Smooth muscle cell of trachea (primary cell): Measurements from ENCODE around the gene SDE2. TPM values are rescaled to one million over a fixed set of nuclear protein-coding genes. Genes with fewer than 3 reads are reported as not detected.

Source experiments
- total RNA-seq: library from RNA; depleted of rRNA; stranded (reverse); fragments of >200 nt; gene quantifications from 2 replicates; pipeline ENCODE4 v1.2.1, GENCODE V29; 2014

Gene SDE2
- 15.3 and 15.5 TPM in 2 replicates for total RNA-seq

DNA sequence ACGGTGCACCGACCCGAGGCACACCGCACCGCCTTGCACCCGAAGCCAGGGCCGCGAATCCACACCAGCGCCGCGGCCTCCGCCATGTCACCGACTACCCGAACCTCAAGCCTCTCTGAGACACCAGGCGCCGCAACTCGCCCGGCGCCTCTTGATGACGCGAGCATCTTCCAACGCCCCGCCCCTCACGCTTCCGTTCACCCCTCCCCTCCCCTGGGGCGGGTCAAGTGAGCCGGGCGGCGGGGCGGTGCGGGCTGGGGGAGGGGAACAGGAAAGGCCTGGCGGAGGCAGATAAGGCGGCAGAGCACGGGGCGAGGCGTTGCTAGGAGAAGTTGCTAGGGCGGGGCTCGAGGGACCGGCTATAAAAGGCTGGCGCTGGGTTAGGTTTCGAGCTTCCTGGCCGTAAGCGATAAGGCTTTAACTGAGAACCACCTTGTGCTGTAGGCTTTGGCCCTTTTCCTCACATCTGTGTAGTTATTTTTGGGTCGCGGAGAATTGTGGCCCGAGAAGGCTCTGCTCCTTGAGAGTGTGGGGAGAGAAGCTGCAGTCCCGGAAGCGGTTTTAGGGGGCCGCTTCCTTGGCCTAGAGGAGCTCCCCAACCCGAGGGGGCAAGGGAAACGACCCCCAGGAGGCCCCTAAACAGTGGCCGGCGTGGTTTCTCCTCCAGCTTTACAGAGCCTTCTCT lies at the start of gene SDE2:
Gene SDE2 (minus strand): TSS at position 117 of the 685 bp plus-strand sequence. CDS start 31 bp downstream, at position 86.

GRCh38 chr1:225941187-225941941 lies 57.8 kb downstream of the SDE2 start, which contains the start of gene LEFTY2:
Gene LEFTY2, minus strand, starts transcription at chr1:225941220. Its CDS starts 80 bp downstream, at chr1:225941140.

Other genes starting within 250 kb of the SDE2 start
- 193 and 397 TPM in 2 replicates for gene SRP9, start 221.5 kb downstream of the SDE2 start, total RNA-seq
- gene EPHX1, start 189.2 kb downstream of the SDE2 start, total RNA-seq, result 67.9 and 112 TPM in 2 replicates
- 22.5 and 25.8 TPM in 2 replicates for gene TMEM63A, start 117.0 kb downstream of the SDE2 start, total RNA-seq
- not detected in 2 replicates for gene LEFTY1, start 110.2 kb downstream of the SDE2 start, total RNA-seq
- 29.1 and 44.0 TPM in 2 replicates for gene PYCR2, start 75.1 kb downstream of the SDE2 start, total RNA-seq
- not detected in 2 replicates for gene LEFTY2, start 58.1 kb downstream of the SDE2 start, total RNA-seq
- 75.1 and 150 TPM in 2 replicates for gene H3-3A, start 63.4 kb upstream of the SDE2 start, total RNA-seq
- gene ACBD3, start 187.4 kb upstream of the SDE2 start, total RNA-seq, result 74.3 and 75.6 TPM in 2 replicates
- under 0.01 TPM in 1 of 2 replicates, not detected in the other for gene MIXL1, start 224.3 kb upstream of the SDE2 start, total RNA-seq